HEK293T (cell line): ENCODE data around the gene MYADML2.

Source experiments
- CTCF ChIA-PET: fragments of 350-600 bp; formaldehyde crosslinking; extraction: SDS; loops from one replicate; lab custom pipeline; 2021; ENCODE audit warnings: antibody characterized with exemption, inconsistent platforms; lab: Yijun Ruan, JAX
- POLR2A ChIA-PET: fragments of 350-600 bp; formaldehyde crosslinking; extraction: SDS; loops from one replicate; lab custom pipeline; 2020; ENCODE audit warnings: antibody characterized with exemption, inconsistent platforms; lab: Yijun Ruan, JAX
- DNase-seq: peaks from one replicate; pipeline ENCODE4 v3.0.0; 2012; ENCODE audit warnings: mixed read lengths; ENCODE audit errors: extremely low spot score
- ARNT ChIP-seq: fragments of 450-650 bp; IDR thresholded peaks from 2 replicates; pipeline ENCODE4 v1.6.1; 2017; ENCODE audit warnings: mild to moderate bottlenecking
- BHLHE40 ChIP-seq: fragments of 450-650 bp; IDR thresholded peaks from 2 replicates; pipeline ENCODE4 v1.6.1; 2016; ENCODE audit warnings: mild to moderate bottlenecking, moderate library complexity, borderline replicate concordance
- CTBP1 ChIP-seq: fragments of 450-650 bp; IDR thresholded peaks from 2 replicates; pipeline ENCODE4 v1.6.1; 2016; ENCODE audit warnings: borderline replicate concordance
- ELF4 ChIP-seq: fragments of 450-650 bp; IDR thresholded peaks from 2 replicates; pipeline ENCODE4 v1.6.1; 2017; ENCODE audit warnings: antibody characterized with exemption
- FOXA1 ChIP-seq: fragments of 450-650 bp; IDR thresholded peaks from 2 replicates; pipeline ENCODE4 v1.6.1; 2016; ENCODE audit warnings: mild to moderate bottlenecking
- FOXK2 ChIP-seq: fragments of 450-650 bp; IDR thresholded peaks from 2 replicates; pipeline ENCODE4 v1.6.1; 2016; ENCODE audit warnings: mild to moderate bottlenecking
- FOXM1 ChIP-seq: fragments of 450-650 bp; IDR thresholded peaks from 2 replicates; pipeline ENCODE4 v1.6.1; 2017; ENCODE audit warnings: mild to moderate bottlenecking, borderline replicate concordance
- HDGF ChIP-seq: fragments of 450-650 bp; IDR thresholded peaks from 2 replicates; pipeline ENCODE4 v1.6.1; 2017; ENCODE audit warnings: antibody characterized with exemption, borderline replicate concordance
- L3MBTL2 ChIP-seq: fragments of 450-650 bp; conservative IDR thresholded peaks from 2 replicates; pipeline ENCODE4 v1.6.1; 2016; ENCODE audit warnings: mild to moderate bottlenecking
- LEF1 ChIP-seq: fragments of 450-650 bp; IDR thresholded peaks from 2 replicates; pipeline ENCODE4 v1.6.1; 2017; ENCODE audit warnings: mild to moderate bottlenecking, borderline replicate concordance
- NFRKB ChIP-seq: fragments of 450-650 bp; IDR thresholded peaks from 2 replicates; pipeline ENCODE4 v1.6.1; 2016; ENCODE audit warnings: mild to moderate bottlenecking, moderate library complexity
- PKNOX1 ChIP-seq: fragments of 450-650 bp; IDR thresholded peaks from 2 replicates; pipeline ENCODE4 v1.6.1; 2016
- SP1 ChIP-seq: fragments of 450-650 bp; IDR thresholded peaks from 2 replicates; pipeline ENCODE4 v1.6.1; 2017
- SUZ12 ChIP-seq: fragments of 450-650 bp; IDR thresholded peaks from 2 replicates; pipeline ENCODE4 v1.6.1; 2016; ENCODE audit warnings: mild to moderate bottlenecking
- TARDBP ChIP-seq: fragments of 450-650 bp; IDR thresholded peaks from 2 replicates; pipeline ENCODE4 v1.6.1; 2016
- ZNF384 ChIP-seq: fragments of 450-650 bp; IDR thresholded peaks from 2 replicates; pipeline ENCODE4 v1.6.1; 2016

The MYADML2 gene

GRCh38 chr17:81961087-81961511 is 14.1 kb upstream of the MYADML2 start, which contains the start of gene NOTUM:
Gene NOTUM (minus strand): TSS chr17:81961187. CDS start chr17:81960909, 278 bp downstream.
- ChIA-PET CTCF (interaction anchor here (0.8 to 2.3 kb wide), 4 partner anchors 8 to 89 kb away, joined by 3 to 34 read pairs (median 4); partner anchors contain the start of genes CENPX, DCXR and LRRC45), POLR2A (interaction anchor here (1.4 kb wide), 1 partner anchor 33 kb away, joined by 3 read pairs; no protein-coding TSS in a partner anchor)
- peak; percentile 77 for DNase-seq

DNA sequence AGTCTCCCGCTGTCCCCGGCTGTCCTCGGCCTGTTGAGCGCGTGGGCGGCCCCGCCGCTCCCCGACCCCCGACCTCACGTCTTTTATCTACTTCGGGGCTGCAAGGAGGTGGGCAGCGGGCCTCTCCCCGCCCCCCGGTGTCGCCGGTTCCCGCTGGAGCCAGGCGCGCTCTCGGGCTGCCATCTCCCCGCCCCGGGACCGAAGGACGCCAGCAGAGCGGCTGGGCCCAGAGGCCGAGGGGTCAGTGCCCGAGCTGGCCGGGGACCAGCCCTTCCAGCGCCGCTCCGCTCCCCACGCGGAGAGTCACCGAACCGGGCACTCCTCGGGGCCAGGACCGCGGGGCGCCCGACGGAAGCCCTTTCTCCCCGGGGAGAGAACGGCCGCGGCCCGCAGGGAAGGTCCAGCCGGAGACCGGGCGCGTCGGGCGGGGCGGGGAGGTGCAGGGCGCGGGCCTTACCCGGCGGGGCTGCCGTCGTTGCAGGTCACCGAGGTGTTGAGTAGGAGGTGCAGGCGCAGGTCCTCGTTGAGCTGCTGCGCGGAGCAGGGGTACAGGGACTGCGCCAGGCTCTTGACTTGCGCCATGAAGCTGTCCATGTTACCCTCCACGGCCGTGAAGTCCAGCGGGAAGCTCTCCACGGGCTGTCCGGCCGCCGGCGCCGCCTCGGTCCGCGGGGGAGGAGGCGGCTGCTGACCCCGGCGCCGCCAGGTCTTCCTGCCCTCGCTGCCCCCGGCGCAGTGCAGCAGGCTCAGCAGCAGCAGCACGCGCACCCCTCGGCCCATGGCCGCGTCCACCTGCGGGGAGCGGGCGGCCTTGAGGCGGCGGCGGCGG is 13.3 kb upstream of the MYADML2 start:
- ChIA-PET CTCF (interaction anchor here (0.7 to 2.3 kb wide), 15 partner anchors 7 to 230 kb away, joined by 3 to 34 read pairs (median 4); partner anchors contain the start of genes CENPX, DCXR, LRRC45 and MAFG), POLR2A (interaction anchor here (0.6 to 1.4 kb wide), 8 partner anchors 15 to 127 kb away, joined by 3 to 13 read pairs (median 3); partner anchors contain the start of genes CENPX, LRRC45 and MCRIP1)
- no peak for TF ChIP-seq L3MBTL2
- no peak for TF ChIP-seq CTBP1
- TF ChIP-seq ZNF384: no peak
- TF ChIP-seq ELF4: no peak
- no peak for TF ChIP-seq PKNOX1
- TF ChIP-seq LEF1: no peak
- TF ChIP-seq FOXM1: no peak
- TF ChIP-seq ARNT: no peak
- no peak for TF ChIP-seq TARDBP
- TF ChIP-seq SP1: no peak
- TF ChIP-seq BHLHE40: no peak
- TF ChIP-seq HDGF: no peak
- no peak for TF ChIP-seq NFRKB
- TF ChIP-seq FOXA1: no peak
- TF ChIP-seq FOXK2: no peak
- TF ChIP-seq SUZ12: no peak
- DNase-seq: no peak

More at GRCh38 chr17:81961087-81961511, 14.1 kb upstream of the MYADML2 start, which contains the start of gene NOTUM:
- TF ChIP-seq ARNT: no peak

- peak; percentile 64; the same call in 1 of the 2 replicates for TF ChIP-seq ARNT
- no peak for TF ChIP-seq TARDBP
- TF ChIP-seq FOXM1: peak; percentile 48; the same call in 1 of the 2 replicates
- peak; percentile 61; the same call in 1 of the 2 replicates for TF ChIP-seq LEF1
- no peak for TF ChIP-seq HDGF
- DNase-seq: peak; percentile 67
- POLR2A ChIA-PET: interaction anchor here (0.6 to 1.4 kb wide), 10 partner anchors 16 to 126 kb away, joined by 3 to 13 read pairs (median 4); partner anchors contain the start of genes CENPX, DCXR, LRRC45 and MCRIP1
- CTCF ChIA-PET: interaction anchor here (0.6 to 2.3 kb wide), 17 partner anchors 8 to 229 kb away, joined by 3 to 34 read pairs (median 4); partner anchors contain the start of genes CENPX, LRRC45 and MAFG
Observed at GRCh38 chr17:81959362-81960129, 12.5 kb upstream of the MYADML2 start.

DNA sequence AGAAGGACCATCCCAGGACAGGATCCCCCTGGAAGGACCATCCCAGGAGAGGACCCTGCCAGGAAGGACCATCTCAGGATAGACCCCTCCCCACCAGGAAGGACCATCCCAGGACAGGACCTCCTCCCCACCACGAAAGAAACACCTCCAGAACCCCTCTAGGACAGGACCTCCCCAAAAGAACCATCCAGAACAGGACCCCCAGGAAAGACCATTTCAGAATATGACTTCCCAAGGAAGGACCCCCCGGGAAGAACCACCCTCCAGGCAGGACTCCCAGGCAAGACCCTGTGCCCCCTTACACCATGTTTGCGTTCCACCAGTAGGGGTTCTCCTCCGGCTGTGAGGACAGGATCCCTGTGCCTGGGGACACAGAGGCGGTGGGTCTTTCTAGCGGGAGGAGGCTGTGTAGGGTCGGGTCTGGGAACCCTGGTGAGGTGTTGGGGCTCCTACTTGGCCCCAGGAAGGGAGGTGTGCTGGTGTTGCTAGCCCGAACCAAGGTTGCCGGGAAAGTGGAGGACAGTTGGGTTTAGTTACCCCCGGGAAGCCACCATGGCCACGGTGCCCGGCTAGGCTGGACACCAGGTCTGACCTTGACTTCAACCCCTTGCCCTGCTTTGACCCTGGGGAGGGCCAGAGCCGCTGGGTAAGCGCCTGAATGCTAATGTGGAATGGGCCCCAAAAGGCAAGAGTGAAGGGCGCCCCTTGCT is 11.8 kb upstream of the MYADML2 start:
- ChIA-PET CTCF (interaction anchor here (0.6 to 2.3 kb wide), 13 partner anchors 8 to 63 kb away, joined by 3 to 34 read pairs (median 4); partner anchors contain the start of genes CENPX, LRRC45 and MAFG), POLR2A (interaction anchor here (0.9 to 1.3 kb wide), 8 partner anchors 16 to 126 kb away, joined by 3 to 13 read pairs (median 4); partner anchors contain the start of genes CENPX, DCXR, LRRC45 and MCRIP1)
- no peak for TF ChIP-seq LEF1
- no peak for TF ChIP-seq ARNT
- no peak for TF ChIP-seq PKNOX1
- TF ChIP-seq NFRKB: no peak
- TF ChIP-seq ZNF384: no peak
- TF ChIP-seq SP1: no peak
- TF ChIP-seq FOXA1: no peak
- TF ChIP-seq FOXK2: no peak
- TF ChIP-seq FOXM1: no peak
- no peak for TF ChIP-seq ELF4
- TF ChIP-seq L3MBTL2: no peak
- no peak for TF ChIP-seq SUZ12
- DNase-seq: no peak

DNA sequence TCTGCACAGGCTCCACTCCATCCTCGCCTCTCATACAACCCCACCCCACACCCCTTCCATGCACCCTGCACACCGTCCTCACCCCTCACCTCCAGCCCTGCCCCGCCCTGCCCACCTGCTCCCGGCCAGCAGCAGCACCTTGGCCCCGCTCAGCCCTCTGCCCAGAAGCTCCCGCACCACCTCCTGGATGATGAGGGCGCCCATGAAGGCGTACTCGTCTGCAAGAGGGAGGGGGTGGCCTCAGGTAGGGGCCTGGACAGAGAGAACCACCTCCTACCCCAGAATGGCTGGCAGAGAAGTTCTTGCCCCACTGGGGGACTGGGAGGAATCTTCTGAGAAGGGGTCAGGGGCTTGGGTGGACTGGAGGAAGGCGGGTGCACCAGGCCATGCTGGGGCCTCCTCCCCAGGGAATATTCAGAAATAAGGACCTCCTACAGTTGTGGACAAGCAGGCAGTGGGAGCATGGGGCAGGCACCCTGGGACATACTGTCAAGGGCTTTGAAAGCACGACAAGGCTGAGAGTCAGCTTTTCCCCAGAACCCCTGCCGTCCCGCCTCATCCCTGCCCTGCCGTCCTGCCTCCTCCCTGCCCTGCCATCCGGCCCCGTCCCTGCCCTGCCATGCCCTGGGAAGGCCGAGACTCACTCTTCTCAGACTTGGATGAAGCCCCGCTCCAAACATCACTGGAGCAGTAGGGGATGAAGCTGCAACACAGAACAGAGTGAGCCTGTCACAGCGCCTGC is 10.8 kb upstream of the MYADML2 start:
- ChIA-PET CTCF (no interaction called here), POLR2A (no interaction called here)
- TF ChIP-seq ARNT (no peak), FOXM1 (no peak), PKNOX1 (no peak), L3MBTL2 (no peak), BHLHE40 (no peak), HDGF (no peak), FOXA1 (no peak), NFRKB (no peak), SUZ12 (no peak), ZNF384 (no peak), FOXK2 (no peak), LEF1 (no peak), TARDBP (no peak), SP1 (no peak), ELF4 (no peak)
- DNase-seq: no peak
